Measurements from ENCODE around the gene MOCS3. TPM values are rescaled to one million over a fixed set of nuclear protein-coding genes. Genes with fewer than 3 reads are reported as not detected.
"Not testable (repeated sequence)": the region's sequence is repeated elsewhere in the genome, so short reads cannot be mapped to it uniquely, and the experiment has no call there.

MOCS3 gene
- polyA plus RNA-seq, 1 donor: 3.8 TPM

DNA sequence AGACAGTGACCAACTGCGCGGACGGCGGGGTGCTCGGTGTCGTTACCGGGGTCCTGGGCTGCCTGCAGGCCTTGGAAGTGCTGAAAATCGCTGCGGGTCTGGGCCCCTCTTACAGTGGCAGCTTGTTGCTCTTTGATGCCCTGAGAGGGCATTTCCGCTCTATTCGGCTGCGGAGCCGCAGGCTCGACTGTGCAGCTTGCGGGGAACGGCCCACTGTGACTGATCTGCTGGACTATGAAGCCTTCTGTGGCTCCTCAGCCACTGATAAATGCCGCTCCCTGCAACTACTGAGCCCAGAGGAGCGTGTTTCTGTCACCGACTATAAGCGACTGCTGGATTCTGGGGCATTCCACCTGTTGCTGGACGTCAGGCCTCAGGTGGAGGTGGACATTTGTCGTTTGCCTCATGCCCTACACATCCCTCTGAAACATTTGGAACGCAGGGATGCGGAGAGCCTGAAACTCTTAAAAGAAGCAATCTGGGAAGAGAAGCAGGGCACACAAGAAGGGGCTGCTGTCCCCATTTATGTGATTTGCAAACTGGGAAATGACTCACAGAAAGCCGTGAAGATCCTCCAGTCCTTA, 1.0 kb downstream of the MOCS3 start:
- Histone ChIP-seq H3K4me1 (ENCODE audit: control insufficient read depth, insufficient read depth, low read length) (peaks cover 13% of the 10 kb centered on the region), H3K4me3 (ENCODE audit: low read length) (peak overlapping the region; percentile 92), H3K27ac (ENCODE audit: low read length) (no peak overlapping the region), H3K36me3 (ENCODE audit: control insufficient read depth, insufficient read depth, low read length) (peaks cover 4% of the 10 kb centered on the region), H3K9me3 (ENCODE audit: control insufficient read depth, low read depth, low read length) (peaks cover 4% of the 10 kb centered on the region), H3K27me3 (ENCODE audit: control insufficient read depth, insufficient read depth, low read length) (no peaks in the 10 kb centered on the region)
- DNase-seq: no peak
- 100% methylated on average over 1 of the region's 25 CpGs for WGBS (ENCODE audit: insufficient coverage, low lambda C conversion rate)

DNA sequence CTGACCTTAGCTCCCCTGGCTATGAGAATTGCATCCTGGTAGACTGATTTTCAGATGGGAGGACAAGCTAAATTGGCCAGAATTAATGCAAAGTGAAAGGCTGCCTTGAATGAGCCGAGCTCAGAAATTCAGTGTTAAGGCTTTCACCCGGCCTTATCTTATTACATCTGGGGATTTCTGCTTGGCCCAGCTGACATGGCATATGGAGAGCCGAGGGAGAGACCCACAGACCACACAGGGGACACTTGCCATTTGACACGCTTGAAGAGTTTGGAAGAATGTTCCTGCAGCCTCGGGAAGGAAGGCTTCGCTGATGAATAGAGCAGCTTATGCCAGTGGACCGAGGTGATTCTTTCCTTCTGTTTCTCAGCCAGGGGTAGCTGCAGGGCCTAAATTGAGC, 9.0 kb downstream of the MOCS3 start:
- Histone ChIP-seq H3K9me3 (ENCODE audit: control insufficient read depth, low read depth, low read length) (no peaks in the 10 kb centered on the region), H3K4me1 (ENCODE audit: control insufficient read depth, insufficient read depth, low read length) (no peaks in the 10 kb centered on the region), H3K36me3 (ENCODE audit: control insufficient read depth, insufficient read depth, low read length) (no peaks in the 10 kb centered on the region), H3K27ac (ENCODE audit: low read length) (no peak overlapping the region), H3K4me3 (ENCODE audit: low read length) (no peak overlapping the region), H3K27me3 (ENCODE audit: control insufficient read depth, insufficient read depth, low read length) (peaks cover 20% of the 10 kb centered on the region)
- no CpG with 5 or more reads among the region's 7 CpGs for WGBS (ENCODE audit: insufficient coverage, low lambda C conversion rate)
- no peak for DNase-seq

- H3K9me3 ChIP-seq (ENCODE audit: control insufficient read depth, low read depth, low read length): no peaks in the 10 kb centered on the region
- no CpG with 5 or more reads among the region's 9 CpGs for WGBS (ENCODE audit: insufficient coverage, low lambda C conversion rate)
- H3K27ac ChIP-seq (ENCODE audit: low read length): no peak overlapping the region
- DNase-seq: no peak
- peaks cover 20% of the 10 kb centered on the region for H3K27me3 ChIP-seq (ENCODE audit: control insufficient read depth, insufficient read depth, low read length)
- H3K4me3 ChIP-seq (ENCODE audit: low read length): no peak overlapping the region
- no peaks in the 10 kb centered on the region for H3K4me1 ChIP-seq (ENCODE audit: control insufficient read depth, insufficient read depth, low read length)
- no peaks in the 10 kb centered on the region for H3K36me3 ChIP-seq (ENCODE audit: control insufficient read depth, insufficient read depth, low read length)
These were observed 9.7 kb downstream of the MOCS3 start for GRCh38 chr20:50968289-50968688.

DNA sequence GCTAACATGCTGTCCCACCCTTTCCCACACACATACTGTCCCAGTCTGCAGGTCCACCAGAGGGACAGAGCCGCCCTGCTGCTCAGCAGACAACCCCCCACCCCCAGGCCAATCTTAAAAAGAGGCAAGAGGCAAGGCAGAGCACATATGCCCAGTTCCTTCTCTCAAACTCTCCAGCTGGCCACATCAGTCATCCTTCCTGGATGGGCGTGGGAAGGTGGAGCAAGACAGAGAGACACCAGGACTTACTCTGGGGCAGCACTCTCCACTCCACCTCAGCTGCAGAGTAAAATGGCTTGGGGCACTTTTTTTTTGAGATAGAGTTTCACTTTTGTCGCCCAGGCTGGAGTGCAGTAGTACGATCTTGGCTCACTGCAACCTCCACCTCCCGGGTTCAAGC, 10.8 kb downstream of the MOCS3 start:
- DNase-seq: no peak
- Histone ChIP-seq H3K4me1 (ENCODE audit: control insufficient read depth, insufficient read depth, low read length) (no peaks in the 10 kb centered on the region), H3K4me3 (ENCODE audit: low read length) (no peak overlapping the region), H3K27ac (ENCODE audit: low read length) (no peak overlapping the region), H3K36me3 (ENCODE audit: control insufficient read depth, insufficient read depth, low read length) (no peaks in the 10 kb centered on the region), H3K27me3 (ENCODE audit: control insufficient read depth, insufficient read depth, low read length) (peaks cover 20% of the 10 kb centered on the region), H3K9me3 (ENCODE audit: control insufficient read depth, low read depth, low read length) (no peaks in the 10 kb centered on the region)
- WGBS (ENCODE audit: insufficient coverage, low lambda C conversion rate): no CpG with 5 or more reads among the region's 5 CpGs

DNA sequence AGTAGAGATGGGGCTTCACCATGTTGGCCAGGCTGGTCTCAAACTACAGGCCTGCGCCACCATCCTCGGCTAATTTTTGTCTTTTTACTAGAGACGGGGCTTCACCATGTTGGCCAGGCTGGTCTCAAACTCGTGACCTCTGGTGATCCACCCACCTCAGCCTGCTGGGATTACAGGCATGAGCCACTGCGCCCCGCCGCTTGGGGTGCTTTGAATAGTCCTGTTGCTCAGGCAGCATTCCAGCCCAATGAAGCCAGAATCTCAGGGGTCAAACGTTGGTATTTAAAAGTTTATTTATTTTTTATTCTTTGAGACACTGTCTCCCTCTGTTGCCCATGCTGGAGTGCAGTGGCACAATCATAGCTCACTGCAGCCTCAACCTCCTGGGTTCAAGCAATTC, 11.3 kb downstream of the MOCS3 start:
- no CpG with 5 or more reads among the region's 8 CpGs for WGBS (ENCODE audit: insufficient coverage, low lambda C conversion rate)
- Histone ChIP-seq H3K9me3 (ENCODE audit: control insufficient read depth, low read depth, low read length) (no peaks in the 10 kb centered on the region), H3K36me3 (ENCODE audit: control insufficient read depth, insufficient read depth, low read length) (no peaks in the 10 kb centered on the region), H3K27ac (ENCODE audit: low read length) (no peak overlapping the region), H3K27me3 (ENCODE audit: control insufficient read depth, insufficient read depth, low read length) (peaks cover 20% of the 10 kb centered on the region), H3K4me1 (ENCODE audit: control insufficient read depth, insufficient read depth, low read length) (no peaks in the 10 kb centered on the region), H3K4me3 (ENCODE audit: low read length) (no peak overlapping the region)
- DNase-seq: no peak

GRCh38 chr20:50975701-50976330, 17.2 kb downstream of the MOCS3 start:
- 83% methylated on average over 1 of the region's 10 CpGs for WGBS (ENCODE audit: insufficient coverage, low lambda C conversion rate)
- DNase-seq: no peak
- Histone ChIP-seq H3K27me3 (ENCODE audit: control insufficient read depth, insufficient read depth, low read length) (peaks cover 15% of the 10 kb centered on the region), H3K4me3 (ENCODE audit: low read length) (no peak overlapping the region), H3K36me3 (ENCODE audit: control insufficient read depth, insufficient read depth, low read length) (no peaks in the 10 kb centered on the region), H3K9me3 (ENCODE audit: control insufficient read depth, low read depth, low read length) (no peaks in the 10 kb centered on the region), H3K27ac (ENCODE audit: low read length) (no peak overlapping the region), H3K4me1 (ENCODE audit: control insufficient read depth, insufficient read depth, low read length) (no peaks in the 10 kb centered on the region)

GRCh38 chr20:50977066-50978021, 18.7 kb downstream of the MOCS3 start:
- Histone ChIP-seq H3K9me3 (ENCODE audit: control insufficient read depth, low read depth, low read length) (no peaks in the 10 kb centered on the region), H3K36me3 (ENCODE audit: control insufficient read depth, insufficient read depth, low read length) (no peaks in the 10 kb centered on the region), H3K27me3 (ENCODE audit: control insufficient read depth, insufficient read depth, low read length) (peaks cover 15% of the 10 kb centered on the region), H3K4me1 (ENCODE audit: control insufficient read depth, insufficient read depth, low read length) (no peaks in the 10 kb centered on the region), H3K27ac (ENCODE audit: low read length) (no peak overlapping the region), H3K4me3 (ENCODE audit: low read length) (no peak overlapping the region)
- no peak for DNase-seq
- no CpG with 5 or more reads among the region's 20 CpGs for WGBS (ENCODE audit: insufficient coverage, low lambda C conversion rate)

- H3K4me3 ChIP-seq (ENCODE audit: low read length); H3K4me1 ChIP-seq (ENCODE audit: control insufficient read depth, insufficient read depth, low read length); H3K36me3 ChIP-seq (ENCODE audit: control insufficient read depth, insufficient read depth, low read length); H3K9me3 ChIP-seq (ENCODE audit: control insufficient read depth, low read depth, low read length); H3K27ac ChIP-seq (ENCODE audit: low read length); DNase-seq: not testable (repeated sequence)
- H3K27me3 ChIP-seq (ENCODE audit: control insufficient read depth, insufficient read depth, low read length): peaks cover 19% of the 10 kb centered on the region
- 100% methylated on average over 2 of the region's 4 CpGs for WGBS (ENCODE audit: insufficient coverage, low lambda C conversion rate)
These were observed 19.9 kb downstream of the MOCS3 start for GRCh38 chr20:50978533-50978932.

GRCh38 chr20:50980071-50980681, 21.6 kb downstream of the MOCS3 start:
- DNase-seq: no peak
- H3K4me3 ChIP-seq (ENCODE audit: low read length): no peak overlapping the region
- no peaks in the 10 kb centered on the region for H3K36me3 ChIP-seq (ENCODE audit: control insufficient read depth, insufficient read depth, low read length)
- H3K27ac ChIP-seq (ENCODE audit: low read length): no peak overlapping the region
- peaks cover 3% of the 10 kb centered on the region for H3K4me1 ChIP-seq (ENCODE audit: control insufficient read depth, insufficient read depth, low read length)
- H3K27me3 ChIP-seq (ENCODE audit: control insufficient read depth, insufficient read depth, low read length): peaks cover 19% of the 10 kb centered on the region
- no peaks in the 10 kb centered on the region for H3K9me3 ChIP-seq (ENCODE audit: control insufficient read depth, low read depth, low read length)
- no CpG with 5 or more reads among the region's 8 CpGs for WGBS (ENCODE audit: insufficient coverage, low lambda C conversion rate)

Data from large intestine (tissue), 3 donors.